Activated CD8-positive, alpha-beta T cell treated with anti-CD3 and anti-CD28 coated beads for 36 hours (primary cell): ENCODE measurements around the gene IDH2. TPM values are rescaled to one million over a fixed set of nuclear protein-coding genes. Genes with fewer than 3 reads are reported as not detected.

Experiments used
- ATAC-seq: fragments of 200-7000 bp; cut with Tn5 transposase; one replicate; pipeline ENCODE4 v1.10.0; 2021; ENCODE audit warnings: mild to moderate bottlenecking, moderate library complexity
- CTCF ChIA-PET: fragments of 350-600 bp; sonication (Branson Sonifier 250); formaldehyde crosslinking; loops from one replicate; lab custom pipeline; 2021; ENCODE audit warnings: antibody characterized with exemption; lab: Charles Lee
- POLR2A ChIA-PET: fragments of 350-600 bp; sonication (Branson Sonifier 250); formaldehyde crosslinking; loops from one replicate; lab custom pipeline; 2021; ENCODE audit warnings: antibody characterized with exemption; lab: Charles Lee
- DNase-seq: peaks from one replicate; pipeline ENCODE4 v3.0.0-alpha.2; 2020
- H3K27ac Mint-ChIP-seq: one replicate; pipeline ENCODE4 v1.8.0; 2021; ENCODE audit warnings: mild to moderate bottlenecking, mixed read lengths
- H3K27me3 Mint-ChIP-seq: one replicate; pipeline ENCODE4 v1.8.0; 2021; ENCODE audit warnings: mixed read lengths
- H3K36me3 Mint-ChIP-seq: one replicate; pipeline ENCODE4 v1.8.0; 2021; ENCODE audit warnings: low read depth, mixed read lengths
- H3K4me1 Mint-ChIP-seq: one replicate; pipeline ENCODE4 v1.8.0; 2021; ENCODE audit warnings: low read depth, mixed read lengths
- H3K4me3 Mint-ChIP-seq: one replicate; pipeline ENCODE4 v1.8.0; 2021; ENCODE audit warnings: mild to moderate bottlenecking, moderate library complexity, mixed read lengths
- H3K9me3 Mint-ChIP-seq: one replicate; pipeline ENCODE4 v1.8.0; 2021; ENCODE audit warnings: mixed read lengths
- CTCF ChIP-seq: fragments of 200-600 bp; IDR thresholded peaks from one replicate; pipeline ENCODE4 v1.8.0; 2022; ENCODE audit warnings: antibody characterized with exemption, mild to moderate bottlenecking
- intact Hi-C: fragments of 100-400 bp; cut with micrococcal nuclease; formaldehyde crosslinking; loops from one replicate; pipeline ENCODE4 v1.10.0; 2022
- total RNA-seq, 2 experiments: library from RNA; stranded (reverse); gene quantifications; one replicate each; pipeline ENCODE4 v1.2.3, GENCODE V29; 2021

IDH2 gene
- total RNA-seq, 2 experiments from 2014 or later: 171 to 180 TPM

- Mint-ChIP-seq H3K27ac (no peak overlapping the region), H3K4me1 (peaks cover 4% of the 10 kb centered on the region), H3K4me3 (no peak overlapping the region), H3K9me3 (no peaks in the 10 kb centered on the region), H3K36me3 (no peaks in the 10 kb centered on the region), H3K27me3 (no peaks in the 10 kb centered on the region)
- POLR2A ChIA-PET: no interaction called here
- intact Hi-C loops: no loop called here
- ATAC-seq (no peak), DNase-seq (no peak)
- CTCF ChIA-PET: interaction anchor here (0.9 kb wide), 1 partner anchor 17 kb away, joined by 4 read pairs; no protein-coding TSS in a partner anchor
- TF ChIP-seq CTCF: no peak
Measured at GRCh38 chr15:90046911-90047392, 55.3 kb downstream of the IDH2 start.

GRCh38 chr15:90046289-90046688 is 56.0 kb downstream of the IDH2 start:
- intact Hi-C loops: no loop called here
- H3K27me3 Mint-ChIP-seq: no peaks in the 10 kb centered on the region
- H3K27ac Mint-ChIP-seq: no peak overlapping the region
- H3K4me3 Mint-ChIP-seq: no peak overlapping the region
- ATAC-seq (no peak), DNase-seq (no peak)
- TF ChIP-seq CTCF: no peak
- H3K9me3 Mint-ChIP-seq: no peaks in the 10 kb centered on the region
- peaks cover 2% of the 10 kb centered on the region for H3K4me1 Mint-ChIP-seq
- ChIA-PET CTCF (interaction anchor here (0.8 to 1.0 kb wide), 2 partner anchors 14 to 74 kb away, joined by 3 read pairs; no protein-coding TSS in a partner anchor), POLR2A (no interaction called here)
- H3K36me3 Mint-ChIP-seq: no peaks in the 10 kb centered on the region

GRCh38 chr15:90044916-90045371 is 57.3 kb downstream of the IDH2 start:
- intact Hi-C loops: no loop called here
- Mint-ChIP-seq H3K36me3 (no peaks in the 10 kb centered on the region), H3K27ac (no peak overlapping the region), H3K9me3 (no peaks in the 10 kb centered on the region), H3K27me3 (no peaks in the 10 kb centered on the region), H3K4me1 (peaks cover 8% of the 10 kb centered on the region), H3K4me3 (no peak overlapping the region)
- DNase-seq (no peak), ATAC-seq (no peak)
- POLR2A ChIA-PET: no interaction called here
- CTCF ChIA-PET: interaction anchor here (0.8 to 1.3 kb wide), 3 partner anchors 12 to 73 kb away, joined by 3 read pairs; no protein-coding TSS in a partner anchor
- TF ChIP-seq CTCF: no peak

- Mint-ChIP-seq H3K27ac (no peak overlapping the region), H3K4me3 (no peak overlapping the region), H3K9me3 (no peaks in the 10 kb centered on the region), H3K4me1 (peaks cover 16% of the 10 kb centered on the region), H3K27me3 (no peaks in the 10 kb centered on the region), H3K36me3 (no peaks in the 10 kb centered on the region)
- ChIA-PET POLR2A (interaction anchor here (0.7 kb wide), 1 partner anchor 11 kb away, joined by 3 read pairs; no protein-coding TSS in a partner anchor), CTCF (no interaction called here)
- intact Hi-C loops: no loop called here
- TF ChIP-seq CTCF: no peak
- ATAC-seq: no peak
- no peak for DNase-seq
Measured at GRCh38 chr15:90044191-90044590, 58.1 kb downstream of the IDH2 start.

GRCh38 chr15:90043530-90044010 is 58.7 kb downstream of the IDH2 start:
- H3K27ac Mint-ChIP-seq: no peak overlapping the region
- intact Hi-C loops: no loop called here

More at GRCh38 chr15:90043530-90044010, 58.7 kb downstream of the IDH2 start:
- H3K36me3 Mint-ChIP-seq: no peaks in the 10 kb centered on the region
- TF ChIP-seq CTCF: no peak
- peaks cover 19% of the 10 kb centered on the region for H3K4me1 Mint-ChIP-seq
- ChIA-PET CTCF (no interaction called here), POLR2A (interaction anchor here (0.5 to 0.7 kb wide), 2 partner anchors 11 to 104 kb away, joined by 3 read pairs; no protein-coding TSS in a partner anchor)
- DNase-seq (no peak), ATAC-seq (no peak)
- H3K27me3 Mint-ChIP-seq: no peaks in the 10 kb centered on the region
- H3K9me3 Mint-ChIP-seq: no peaks in the 10 kb centered on the region
- H3K4me3 Mint-ChIP-seq: no peak overlapping the region
